GM18867 (cell line): ENCODE data around the gene DYNC1I1.

Experiments
- ATAC-seq: cut with Tn5 transposase; IDR thresholded peaks from one replicate; pipeline ENCODE4 v1.9.1; 2021; ENCODE audit warnings: mild to moderate bottlenecking, moderate library complexity; ENCODE audit not compliant: unreplicated experiment

The DYNC1I1 gene

GRCh38 chr7:96069401-96069800 is 297.0 kb downstream of the DYNC1I1 start:
- ATAC-seq = no peak

- no peak for ATAC-seq
Measured at GRCh38 chr7:96074871-96075270, 302.5 kb downstream of the DYNC1I1 start.

GRCh38 chr7:96075510-96076349 is 303.4 kb downstream of the DYNC1I1 start:
- peak; percentile 90 for ATAC-seq

- ATAC-seq = no peak
Measured at GRCh38 chr7:96076350-96076707, 304.0 kb downstream of the DYNC1I1 start.

GRCh38 chr7:96080027-96080426 is 307.7 kb downstream of the DYNC1I1 start:
- ATAC-seq = no peak

GRCh38 chr7:96084881-96085553 is 312.7 kb downstream of the DYNC1I1 start:
- ATAC-seq = no peak

GRCh38 chr7:96085953-96086352 is 313.6 kb downstream of the DYNC1I1 start:
- no peak for ATAC-seq

- ATAC-seq = no peak
Measured at GRCh38 chr7:96088579-96088978, 316.2 kb downstream of the DYNC1I1 start.

- ATAC-seq = no peak
Measured at GRCh38 chr7:96089511-96089910, 317.2 kb downstream of the DYNC1I1 start.

- no peak for ATAC-seq
Measured at GRCh38 chr7:96090756-96091155, 318.4 kb downstream of the DYNC1I1 start.

- ATAC-seq = no peak
Measured at GRCh38 chr7:96093435-96093834, 321.1 kb downstream of the DYNC1I1 start.

GRCh38 chr7:96097835-96098234 is 325.5 kb downstream of the DYNC1I1 start:
- no peak for ATAC-seq

GRCh38 chr7:96100737-96101136 is 328.4 kb downstream of the DYNC1I1 start:
- ATAC-seq = no peak

- no peak for ATAC-seq
Measured at GRCh38 chr7:96102096-96102811, 329.9 kb downstream of the DYNC1I1 start.

- ATAC-seq = no peak
Measured at GRCh38 chr7:96104984-96105383, 332.6 kb downstream of the DYNC1I1 start.

- ATAC-seq = no peak
Measured at GRCh38 chr7:96111405-96111804, 339.1 kb downstream of the DYNC1I1 start.

- no peak for ATAC-seq
Measured at GRCh38 chr7:96114190-96114589, 341.8 kb downstream of the DYNC1I1 start.

- no peak for ATAC-seq
Measured at GRCh38 chr7:96116173-96116572, 343.8 kb downstream of the DYNC1I1 start.

GRCh38 chr7:96118449-96119001 is 346.2 kb downstream of the DYNC1I1 start:
- no peak for ATAC-seq

- no peak for ATAC-seq
Measured at GRCh38 chr7:96120445-96121225, 348.3 kb downstream of the DYNC1I1 start.

- ATAC-seq = no peak
Measured at GRCh38 chr7:96121752-96122151, 349.4 kb downstream of the DYNC1I1 start.
